CD4-positive, alpha-beta T cell treated with Interleukin-4 for 4 hours (primary cell): Measurements from ENCODE around the gene RUNX2.

Experiments
- DNase-seq: peaks from one replicate; pipeline ENCODE4 v3.0.0-alpha.2; 2020

The RUNX2 gene

DNA sequence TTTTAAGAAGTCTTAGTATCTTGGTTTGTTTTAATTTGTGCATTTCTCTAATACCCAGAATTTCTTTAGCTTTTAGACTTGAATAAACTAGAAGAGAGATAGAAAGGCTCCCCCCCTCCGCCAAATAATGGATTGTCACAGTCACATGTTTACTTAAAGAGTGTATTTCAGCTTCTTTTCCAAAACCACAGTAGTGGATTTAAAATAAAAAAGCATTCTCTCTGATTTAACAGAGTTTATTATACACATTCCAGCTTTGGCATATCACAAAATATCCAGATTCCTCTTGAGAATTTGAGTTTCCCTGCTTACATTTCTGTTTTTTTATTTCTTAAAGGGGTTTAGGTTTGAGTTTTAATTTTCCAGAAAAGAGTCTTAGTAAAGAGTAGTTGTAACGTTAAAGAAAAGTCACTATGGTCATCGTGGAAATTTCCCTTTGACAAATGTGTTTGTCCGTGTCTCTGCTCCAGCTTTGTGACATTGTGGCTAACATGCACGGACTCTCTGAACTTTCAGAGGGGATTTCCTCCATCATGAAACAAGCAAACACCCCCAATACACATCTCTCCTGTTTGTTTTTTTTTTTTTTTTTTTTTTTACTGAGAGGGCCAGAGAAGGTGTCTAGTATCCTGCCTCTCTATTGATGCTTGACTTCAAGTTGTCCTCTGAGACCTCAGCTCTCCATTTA, 163.1 kb downstream of the RUNX2 start:
- no peak for DNase-seq

DNA sequence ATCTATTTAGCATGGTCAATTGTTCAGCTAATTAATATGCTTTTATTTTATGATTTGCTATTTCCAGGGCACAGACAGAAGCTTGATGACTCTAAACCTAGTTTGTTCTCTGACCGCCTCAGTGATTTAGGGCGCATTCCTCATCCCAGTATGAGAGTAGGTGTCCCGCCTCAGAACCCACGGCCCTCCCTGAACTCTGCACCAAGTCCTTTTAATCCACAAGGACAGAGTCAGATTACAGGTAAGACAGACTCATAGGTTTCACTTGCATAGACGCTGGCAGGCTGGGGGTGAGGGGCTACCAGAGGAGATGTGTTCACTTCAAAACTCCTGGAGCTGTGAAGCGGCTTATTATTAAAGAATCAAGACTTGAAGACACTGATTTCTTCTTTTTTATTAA, 163.7 kb downstream of the RUNX2 start:
- no peak for DNase-seq

DNA sequence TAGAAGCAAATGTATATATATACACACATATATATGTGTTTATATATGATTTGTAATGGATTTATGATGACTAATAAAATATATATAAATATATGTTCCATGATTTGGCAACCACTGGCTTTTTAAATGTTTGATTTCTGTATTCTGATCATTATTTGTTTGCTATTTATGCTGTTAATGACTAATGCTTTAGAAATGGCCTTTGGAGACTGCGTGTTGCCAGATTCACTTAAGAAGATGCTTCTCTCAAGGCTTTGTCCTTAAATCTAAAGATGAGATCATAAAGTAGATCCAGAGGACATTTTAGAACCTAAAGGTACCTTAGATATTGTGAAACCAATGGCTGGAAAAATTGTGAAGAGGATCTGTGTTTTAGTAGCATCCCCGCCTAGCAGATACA, 165.6 kb downstream of the RUNX2 start:
- DNase-seq, result no peak

DNA sequence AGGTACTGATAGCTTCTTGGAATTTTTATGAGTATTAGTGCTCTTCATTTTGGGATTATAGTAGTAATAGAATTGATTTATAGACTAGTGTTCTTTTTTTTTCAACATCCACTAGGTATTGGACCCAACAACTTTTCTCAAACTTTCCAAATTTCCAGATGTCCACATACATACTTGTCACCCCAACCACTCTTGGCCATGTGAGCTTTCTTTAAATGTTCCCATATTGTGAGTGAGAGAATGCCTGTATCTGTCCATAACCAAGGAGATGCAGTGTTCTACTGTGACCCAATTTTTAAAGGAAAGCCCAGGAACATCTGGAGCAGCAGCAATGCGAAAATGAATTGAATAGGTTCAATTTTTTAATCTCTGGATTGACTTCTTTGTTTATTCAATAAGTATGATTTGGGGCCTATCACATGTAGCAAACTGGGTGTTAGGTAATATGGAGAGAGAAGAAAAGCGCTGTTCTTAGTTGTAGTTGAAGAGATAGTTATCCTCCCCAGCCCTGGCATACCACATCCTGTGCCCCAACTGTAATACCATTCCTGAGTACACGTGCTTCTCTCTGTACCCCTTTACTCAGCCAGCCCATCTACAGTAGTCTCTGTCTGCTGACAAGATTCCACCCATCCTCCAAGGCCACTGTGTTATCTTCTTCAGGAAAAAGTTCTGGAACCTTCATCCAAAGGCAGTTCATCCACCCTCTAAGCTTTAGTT, 166.4 kb downstream of the RUNX2 start:
- DNase-seq, result peak; percentile 34

DNA sequence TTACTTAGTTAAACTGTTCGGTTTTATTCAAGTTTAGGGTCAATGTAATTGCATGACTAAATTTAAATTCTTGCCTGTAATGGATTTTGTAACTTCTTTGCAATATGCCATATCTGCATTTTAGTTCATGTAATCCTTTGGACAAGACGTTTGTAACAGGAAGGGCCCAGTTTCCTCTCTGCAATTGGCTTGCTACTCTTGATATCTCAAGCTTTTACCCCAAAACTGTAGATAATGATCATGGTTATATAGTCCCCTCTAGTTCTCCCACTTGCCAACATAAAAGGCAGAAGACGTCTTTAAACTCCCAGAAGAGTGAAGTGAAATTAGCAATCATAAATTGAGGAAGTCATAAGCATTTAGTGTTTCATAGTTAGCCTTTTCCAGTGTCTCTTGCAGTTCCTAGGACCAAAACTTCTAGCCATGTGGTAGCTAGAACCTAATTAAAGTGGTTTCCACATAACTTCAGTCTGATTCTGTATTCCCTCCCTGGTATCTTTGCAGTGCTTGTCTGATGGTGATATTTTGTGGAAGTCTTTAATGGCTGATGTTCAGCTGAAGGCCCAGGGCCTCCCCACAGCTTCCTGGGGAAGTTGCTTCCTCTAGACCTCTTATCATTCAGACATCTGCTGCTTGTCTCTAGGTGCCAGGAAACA, 167.4 kb downstream of the RUNX2 start:
- peak; percentile 59 for DNase-seq

DNA sequence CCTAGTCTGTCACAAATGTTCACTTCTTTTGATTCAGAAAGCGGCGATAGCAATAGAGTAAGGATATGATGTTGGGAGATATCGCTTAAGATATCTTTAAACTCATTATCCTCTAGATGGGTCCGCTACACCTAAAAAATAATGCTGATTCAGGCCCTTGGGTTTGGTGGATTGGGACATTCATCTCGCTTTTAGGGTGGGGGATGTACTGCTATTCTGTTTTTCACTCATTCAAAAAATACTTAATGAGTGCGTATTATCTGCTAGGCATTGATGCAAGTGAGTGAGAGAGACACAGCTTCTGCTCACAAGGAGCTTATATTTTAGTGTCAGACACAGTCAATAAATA, 167.9 kb downstream of the RUNX2 start:
- DNase-seq, result no peak

DNA sequence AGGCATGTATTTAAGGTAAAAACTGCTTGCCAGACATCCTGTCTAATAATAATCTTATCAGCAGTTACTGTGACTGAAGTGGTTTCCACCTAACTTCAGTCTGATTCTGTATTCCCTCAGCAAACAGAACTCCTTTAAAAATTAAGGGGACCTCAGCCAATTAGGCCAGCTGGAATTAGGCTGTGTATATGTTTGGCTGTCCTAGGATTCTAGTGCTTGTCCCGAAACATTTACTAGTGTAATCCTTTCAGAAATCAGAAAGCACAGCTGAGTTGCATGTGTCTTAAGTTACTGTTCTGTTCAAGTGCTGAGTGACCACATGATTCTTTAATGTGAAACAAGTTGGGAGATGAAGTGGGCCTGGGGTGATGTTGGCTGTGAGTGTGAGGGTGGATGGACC, 170.5 kb downstream of the RUNX2 start:
- DNase-seq, result no peak

DNA sequence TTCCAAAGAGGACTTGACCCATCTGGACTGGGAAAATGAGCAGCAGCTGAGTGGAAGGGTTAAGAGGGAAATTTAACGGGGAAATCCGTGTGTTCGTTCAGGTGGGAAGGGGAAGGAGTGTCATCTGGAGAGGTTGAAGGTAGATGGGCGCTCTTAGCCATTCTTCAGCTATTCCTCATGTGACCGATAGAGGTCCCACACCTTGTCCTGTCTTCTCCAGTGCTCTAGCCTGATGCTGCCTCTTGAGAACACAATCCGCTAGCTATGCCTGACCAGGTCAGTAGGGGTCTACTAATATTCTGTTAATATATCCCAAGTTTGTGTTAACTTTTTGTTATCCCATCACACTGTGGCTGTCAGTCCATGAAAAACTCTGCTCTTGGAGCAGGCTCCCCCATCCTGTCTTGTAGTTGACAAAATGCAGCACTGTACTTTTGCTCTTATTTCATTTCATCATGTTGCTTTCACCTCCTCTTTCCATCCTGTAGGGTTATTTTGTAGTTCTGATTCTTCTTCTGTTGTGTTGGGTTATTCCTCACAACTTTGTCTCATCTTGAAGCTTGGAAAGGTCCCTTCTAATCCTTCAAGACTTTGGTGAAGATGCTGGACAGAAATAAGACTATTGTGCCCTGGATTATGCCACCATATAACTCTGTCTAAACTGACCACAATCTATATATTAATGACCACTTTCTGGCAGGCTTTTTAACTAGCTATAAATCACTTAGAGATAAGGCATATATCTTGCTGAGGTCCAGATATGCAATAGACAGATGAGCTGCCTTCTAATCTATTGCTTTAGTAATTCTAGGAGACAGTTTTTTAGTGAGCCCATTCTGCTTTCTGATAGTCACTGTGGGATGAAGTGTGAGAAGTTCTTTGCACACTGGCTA, 173.0 kb downstream of the RUNX2 start:
- DNase-seq, result no peak

DNA sequence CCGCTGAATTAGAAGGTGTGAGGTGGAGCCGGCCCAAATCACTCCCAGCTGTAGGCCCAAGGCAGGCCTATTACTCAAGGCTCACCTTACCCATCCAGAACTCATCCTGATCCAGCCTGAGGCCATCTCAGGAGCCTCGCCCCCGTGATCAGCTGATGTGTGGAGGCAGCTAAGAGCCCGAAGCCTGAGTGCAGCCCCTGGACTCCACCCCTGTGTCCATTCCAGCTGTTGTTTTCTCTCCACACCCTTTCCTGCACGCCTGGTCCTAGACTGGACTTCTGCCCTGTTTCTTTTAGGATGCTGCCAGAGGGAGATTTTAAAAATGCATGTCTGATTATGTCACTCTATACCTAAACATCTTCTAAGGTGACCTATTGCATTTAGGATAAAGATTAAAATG, 174.3 kb downstream of the RUNX2 start:
- no peak for DNase-seq

DNA sequence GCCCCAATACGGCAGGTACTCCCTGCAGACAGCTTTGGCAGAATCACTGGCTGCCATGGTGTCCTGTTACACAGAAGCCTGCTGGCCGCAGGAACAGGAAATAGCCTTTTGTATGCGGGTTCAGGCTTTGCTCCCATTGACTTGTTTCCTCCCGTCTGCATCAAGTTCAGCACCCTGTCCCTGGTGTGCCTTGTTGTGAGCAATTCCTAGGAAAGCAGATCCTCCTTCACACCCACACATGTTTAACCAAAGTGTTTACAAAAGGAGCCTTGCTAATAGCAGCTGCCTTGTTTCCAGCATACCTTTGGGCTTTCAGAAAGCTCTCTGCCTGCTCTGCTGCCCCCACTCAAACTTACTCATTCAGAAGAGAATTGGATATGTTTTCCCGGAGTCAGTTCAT, 176.8 kb downstream of the RUNX2 start:
- no peak for DNase-seq

DNA sequence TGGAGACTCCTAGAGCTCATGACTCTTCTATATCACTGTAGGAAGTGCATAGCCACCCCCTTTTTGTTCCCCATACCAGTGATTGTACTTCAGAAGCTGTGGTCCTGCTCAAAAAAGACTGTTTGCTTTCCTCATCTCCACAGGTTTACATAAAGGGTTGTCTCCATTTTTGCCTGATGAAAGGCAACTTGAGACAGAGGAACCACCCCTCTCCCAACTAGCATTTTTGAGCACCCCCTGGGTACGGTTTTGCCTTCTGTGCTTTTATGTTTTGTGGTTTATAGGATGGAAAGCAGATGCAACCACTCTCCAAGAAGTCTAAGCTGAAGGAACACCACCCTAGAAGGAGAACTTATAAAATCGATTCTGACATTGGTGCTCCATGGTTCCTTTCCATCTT, 177.3 kb downstream of the RUNX2 start:
- DNase-seq, result no peak

DNA sequence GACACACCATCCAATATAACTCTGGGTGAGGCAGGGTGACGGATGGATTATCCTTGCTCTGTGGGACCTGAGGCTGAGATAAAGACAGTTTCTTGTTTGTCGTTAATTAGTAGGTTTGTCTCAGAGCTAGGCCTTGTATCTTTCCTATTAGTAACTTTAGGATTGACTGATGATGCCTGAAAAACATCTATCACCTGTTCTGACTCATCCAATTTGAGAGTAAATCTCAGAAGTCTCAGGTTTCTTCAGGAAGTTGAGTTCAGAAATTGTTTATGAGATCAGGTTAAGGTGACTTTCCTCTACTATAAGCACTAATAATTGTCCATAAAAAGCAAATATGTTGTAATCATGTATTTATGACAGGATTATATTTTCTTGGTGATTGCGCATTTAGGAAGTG, 179.1 kb downstream of the RUNX2 start:
- DNase-seq, result no peak

DNA sequence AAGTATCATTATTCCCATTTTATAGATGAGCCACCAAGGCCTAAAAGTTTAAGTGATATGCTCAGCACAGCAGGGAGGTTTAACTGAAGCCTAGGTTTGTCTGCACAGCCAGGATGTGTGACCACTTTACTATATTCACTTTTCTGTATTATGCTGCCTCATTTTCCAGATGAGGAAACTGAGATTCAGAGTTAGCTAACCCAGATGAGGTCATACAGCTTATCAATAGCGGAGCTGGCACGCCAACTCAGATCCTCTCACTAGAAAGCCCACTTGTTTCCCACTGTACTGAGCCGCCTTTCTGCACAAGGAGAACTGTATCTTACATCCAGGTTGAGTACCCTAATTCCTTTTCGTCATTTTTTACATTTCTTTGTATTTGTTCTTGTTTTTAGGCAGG, 181.3 kb downstream of the RUNX2 start:
- DNase-seq, result no peak

DNA sequence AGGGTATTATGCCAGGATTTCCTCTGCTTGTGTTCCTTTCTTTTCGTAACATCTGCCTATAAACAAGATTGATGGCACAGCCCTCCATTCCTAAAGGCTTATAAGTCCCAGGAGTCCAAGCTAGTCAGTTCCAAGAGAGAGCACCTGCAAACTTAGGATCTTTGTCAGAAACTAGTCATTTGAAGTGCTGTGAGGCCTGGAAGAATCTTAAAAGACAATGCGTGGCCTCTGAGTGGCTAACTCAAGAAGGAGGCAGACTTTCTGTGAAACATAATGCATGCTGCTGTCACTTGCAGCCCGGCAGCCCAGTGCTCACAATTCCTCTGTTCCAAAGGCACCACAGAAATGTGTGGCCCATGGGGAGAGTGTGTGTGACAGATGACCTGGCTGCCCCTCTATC, 184.6 kb downstream of the RUNX2 start:
- DNase-seq, result no peak

DNA sequence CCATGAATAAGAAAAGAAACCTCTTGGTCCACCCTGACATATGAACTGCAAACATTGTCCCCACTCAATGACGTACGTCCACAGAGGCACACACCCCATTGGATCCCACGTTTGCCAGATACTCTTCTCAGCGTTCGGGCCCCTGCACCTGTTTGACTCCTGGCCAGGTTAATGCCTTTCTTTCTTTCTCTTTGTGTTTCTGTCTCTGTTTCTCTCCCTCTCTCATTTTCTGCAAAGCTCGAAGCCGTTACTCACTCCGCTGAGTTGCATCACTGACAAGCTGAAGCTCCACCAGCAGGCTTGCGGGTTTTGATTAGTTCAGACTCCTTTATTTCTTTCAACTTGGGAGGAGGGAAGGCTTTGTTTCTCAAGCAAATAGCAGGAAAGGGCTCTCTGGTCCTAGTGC, 185.1 kb downstream of the RUNX2 start:
- no peak for DNase-seq

DNA sequence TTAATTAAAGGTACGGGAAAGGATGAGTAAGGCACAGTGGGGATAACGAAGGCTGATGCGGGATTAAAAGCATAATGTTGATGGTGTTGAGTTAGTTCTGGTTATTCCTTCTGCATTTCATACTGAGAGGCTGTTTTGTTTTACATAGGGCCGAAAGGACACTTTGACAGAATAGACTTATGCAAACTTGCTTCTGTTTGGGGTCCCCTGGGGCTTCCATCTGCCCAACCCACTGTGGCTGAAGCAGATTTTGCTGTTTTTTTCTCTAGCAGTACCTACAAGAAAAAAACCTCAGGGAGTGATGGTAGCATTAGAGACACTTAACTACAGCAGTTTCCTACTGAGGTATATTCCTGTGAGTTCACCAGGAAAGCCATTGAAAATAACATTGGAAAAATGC, 185.7 kb downstream of the RUNX2 start:
- no peak for DNase-seq

DNA sequence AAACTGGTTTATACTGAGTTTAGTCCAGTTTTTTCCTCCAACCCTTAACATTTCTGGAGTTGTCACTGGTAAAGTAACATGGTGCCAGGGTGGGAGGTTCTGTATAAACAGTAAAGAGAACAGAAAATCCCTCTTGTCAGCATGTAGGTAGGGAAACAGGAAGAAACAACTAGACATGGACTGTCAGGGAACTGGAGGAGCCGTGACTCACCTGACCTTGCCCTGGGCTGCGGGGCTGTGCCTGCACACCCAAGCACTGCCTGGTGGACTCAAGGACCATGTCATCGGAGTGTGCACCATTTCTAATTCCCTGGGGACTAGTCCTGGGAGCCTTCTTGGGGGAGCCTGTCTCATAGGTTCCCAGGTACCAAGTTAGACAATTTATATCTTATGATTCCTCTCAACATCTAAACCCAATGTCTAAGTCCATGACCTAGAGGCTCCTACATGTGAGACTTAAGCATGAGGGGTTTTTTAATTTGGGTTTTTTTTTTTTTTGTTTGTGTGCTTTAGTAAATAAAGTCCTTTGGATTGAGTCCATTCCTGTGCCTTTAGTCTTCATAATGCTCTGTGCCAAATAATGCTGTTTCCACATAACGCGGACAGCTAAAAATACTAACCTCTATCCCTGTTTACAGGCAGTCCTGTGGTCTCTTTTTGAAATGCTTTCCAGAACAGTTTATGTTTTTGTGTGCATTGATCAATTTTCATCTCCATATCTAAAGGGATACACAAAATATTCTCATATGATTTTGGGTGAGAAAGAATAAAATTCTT, 186.5 kb downstream of the RUNX2 start:
- no peak for DNase-seq

DNA sequence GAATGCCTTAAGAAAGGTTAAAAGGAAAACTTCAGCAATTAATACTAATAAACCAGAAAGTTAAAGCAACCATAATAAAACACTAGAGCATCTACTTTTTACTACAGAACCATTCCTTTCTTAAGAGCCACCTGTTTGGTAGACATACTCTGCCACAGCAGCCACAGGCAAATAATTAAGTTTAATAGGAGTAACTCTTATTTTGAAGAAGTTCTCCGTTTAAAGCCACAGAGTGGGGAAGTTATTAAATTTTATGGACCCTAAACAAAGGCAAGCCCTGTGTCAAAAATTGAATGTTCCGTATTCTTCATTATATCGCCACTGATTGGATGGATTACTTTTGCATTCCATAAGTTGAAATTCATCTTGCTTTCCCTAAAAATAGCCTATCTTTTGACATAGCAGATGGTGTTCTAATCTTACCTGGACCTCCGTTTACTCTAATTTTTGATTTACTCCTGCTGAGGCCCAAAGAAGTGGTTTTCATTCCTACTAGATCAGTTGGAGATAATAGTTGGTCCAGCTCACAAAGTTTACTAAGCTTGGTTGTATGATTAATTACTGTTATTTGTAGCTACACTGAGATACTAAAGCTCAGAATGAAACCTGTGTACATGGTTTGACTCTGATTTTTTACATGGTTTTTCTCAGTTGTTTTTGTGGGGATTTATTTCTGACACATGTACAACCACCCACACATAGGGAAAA, 190.0 kb downstream of the RUNX2 start:
- no peak for DNase-seq

DNA sequence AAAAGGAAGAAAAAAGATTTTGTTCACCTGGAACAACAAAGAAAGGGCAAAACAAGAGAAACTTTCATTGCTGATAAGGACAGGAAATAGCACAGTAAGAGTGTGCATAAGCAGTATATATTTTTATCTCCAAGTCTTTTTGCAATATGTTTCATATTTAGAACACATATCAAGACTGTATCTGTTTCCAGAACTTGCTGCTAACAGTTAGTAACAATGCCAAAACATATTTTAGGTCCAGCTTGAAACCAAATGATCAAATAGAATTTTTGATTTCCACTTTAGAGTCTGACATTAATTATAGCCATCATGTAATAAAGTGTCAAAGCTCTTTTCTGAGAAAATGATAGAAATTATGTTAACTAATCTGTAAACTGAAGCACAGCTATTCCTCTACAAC, 193.1 kb downstream of the RUNX2 start:
- no peak for DNase-seq

DNA sequence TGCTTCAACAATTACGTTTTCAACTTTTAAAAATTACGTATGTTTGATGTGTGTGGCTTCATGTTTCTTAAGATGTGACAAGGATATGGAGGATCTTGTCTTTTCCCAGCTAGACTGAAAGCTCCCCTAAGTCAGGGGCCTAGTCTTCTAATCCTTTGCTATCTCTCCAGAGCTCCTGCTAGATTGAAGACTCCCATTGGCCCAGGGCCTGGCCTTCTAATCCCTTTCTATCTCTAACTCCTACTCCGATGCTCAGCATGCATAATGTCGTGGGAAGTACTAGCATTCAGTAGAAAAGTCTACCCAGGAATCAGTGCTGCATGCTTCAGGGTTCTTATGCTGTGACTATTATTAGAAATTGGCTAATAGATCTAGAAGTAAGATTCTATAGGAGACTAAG, 194.4 kb downstream of the RUNX2 start:
- DNase-seq, result no peak

DNA sequence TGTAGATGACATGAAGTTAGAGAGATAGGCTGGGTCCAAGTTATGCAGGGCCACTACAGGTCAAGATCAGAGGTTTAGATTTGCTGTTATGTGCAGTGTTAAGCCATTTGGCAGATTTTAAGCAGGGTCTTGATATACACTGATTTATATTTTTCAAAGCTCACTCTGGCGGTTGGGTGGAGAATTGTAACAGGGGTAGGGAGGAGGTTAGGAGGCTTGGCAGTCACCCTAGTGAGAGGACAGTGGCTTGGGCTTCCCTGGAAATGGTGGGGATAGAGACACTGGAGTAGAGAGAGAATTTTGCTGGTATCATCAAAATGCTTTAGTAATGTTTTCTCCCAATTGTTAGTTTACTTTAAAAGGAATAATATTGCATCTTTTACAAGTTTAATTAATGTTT, 199.1 kb downstream of the RUNX2 start:
- no peak for DNase-seq

DNA sequence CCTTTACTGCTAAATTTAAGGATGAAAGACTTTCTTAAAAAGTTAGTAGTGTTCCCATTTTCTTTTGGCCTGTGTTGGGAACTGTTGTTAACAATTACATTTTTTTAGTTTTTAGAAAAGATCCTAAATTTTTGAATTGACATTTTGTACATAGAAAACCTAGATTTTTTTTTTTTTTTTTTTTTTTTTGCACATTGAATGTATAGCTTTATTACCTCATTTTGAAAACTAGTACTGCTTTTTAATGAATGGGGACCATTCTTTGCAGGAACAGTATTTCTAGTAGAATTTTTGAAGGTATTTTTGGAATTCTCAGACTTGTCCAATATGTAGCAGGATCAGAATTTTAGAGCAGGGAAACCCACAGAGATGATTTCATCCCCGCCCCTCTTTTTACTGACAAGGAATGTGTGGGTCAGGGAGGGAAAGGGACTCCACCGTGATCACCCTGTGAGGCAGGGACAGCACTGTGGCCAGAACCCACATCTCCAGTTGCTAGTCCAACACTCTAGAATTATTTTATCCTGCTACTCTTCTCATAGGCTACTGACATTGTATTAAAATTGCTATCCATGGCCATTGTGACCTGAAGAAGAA, 204.0 kb downstream of the RUNX2 start:
- DNase-seq, result no peak
